GM18502 (cell line): ENCODE data around the gene TMEM219.
"Not testable (repeated sequence)": the region's sequence is repeated elsewhere in the genome, so short reads cannot be mapped to it uniquely, and the experiment has no call there.

Experiments
- ATAC-seq: cut with Tn5 transposase; IDR thresholded peaks from one replicate; pipeline ENCODE4 v1.9.1; 2021; ENCODE audit warnings: mild to moderate bottlenecking; ENCODE audit not compliant: unreplicated experiment, poor library complexity

The TMEM219 gene

GRCh38 chr16:29950806-29951461 is 10.9 kb upstream of the TMEM219 start:
- ATAC-seq = no peak

- ATAC-seq = no peak
Observed at GRCh38 chr16:29951625-29952365, 10.1 kb upstream of the TMEM219 start.

- no peak for ATAC-seq
Observed at GRCh38 chr16:29958756-29959155, 3.1 kb upstream of the TMEM219 start.

- no peak for ATAC-seq
Observed at GRCh38 chr16:29959293-29959692, 2.6 kb upstream of the TMEM219 start.

- not testable (repeated sequence) for ATAC-seq
Observed at GRCh38 chr16:29959821-29960220, 2.1 kb upstream of the TMEM219 start.

GRCh38 chr16:29961127-29961478 is 776 bp upstream of the TMEM219 start:
- no peak for ATAC-seq

GRCh38 chr16:29962344-29962994 is 590 bp downstream of the TMEM219 start:
- no peak for ATAC-seq

- no peak for ATAC-seq
Observed at GRCh38 chr16:29963021-29963743, 1.3 kb downstream of the TMEM219 start.

GRCh38 chr16:29968205-29968604 is 6.3 kb downstream of the TMEM219 start:
- no peak for ATAC-seq

GRCh38 chr16:29971304-29971703 is 9.4 kb downstream of the TMEM219 start:
- no peak for ATAC-seq

GRCh38 chr16:29972500-29972899 is 10.6 kb downstream of the TMEM219 start:
- no peak for ATAC-seq

GRCh38 chr16:29972992-29973383 is 11.1 kb downstream of the TMEM219 start:
- no peak for ATAC-seq

GRCh38 chr16:29973384-29974246 is 11.7 kb downstream of the TMEM219 start, which contains the start of gene TAOK2:
TSS of gene TAOK2 (plus strand) at chr16:29973868. CDS start at chr16:29977773, 3,905 bp downstream.
- peak; percentile 95 for ATAC-seq

GRCh38 chr16:29974291-29975133 is 12.6 kb downstream of the TMEM219 start:
- ATAC-seq = no peak

- ATAC-seq = no peak
Observed at GRCh38 chr16:29975134-29975538, 13.3 kb downstream of the TMEM219 start.

GRCh38 chr16:29975811-29976511 is 14.1 kb downstream of the TMEM219 start:
- ATAC-seq = no peak

- no peak for ATAC-seq
Observed at GRCh38 chr16:29977063-29977825, 15.4 kb downstream of the TMEM219 start.

- no peak for ATAC-seq
Observed at GRCh38 chr16:29978081-29978480, 16.2 kb downstream of the TMEM219 start.
